ENCODE results near the gene MYL11. TPM values are rescaled to one million over a fixed set of nuclear protein-coding genes. Genes with fewer than 3 reads are reported as not detected.
A peak's percentile ranks its signal among the peaks of the same experiment; 100 is the strongest.

Gene MYL11
- total RNA-seq, 1 donor from 2014 or later = not detected

- H3K27me3 ChIP-seq (ENCODE audit: insufficient read depth, low read length) = no peaks in the 10 kb centered on the region
- Mint-ChIP-seq H3K36me3 (ENCODE audit: low read depth, unreplicated experiment) (peaks cover 13% of the 10 kb centered on the region), H3K27me3 (ENCODE audit: low read depth, unreplicated experiment) (no peaks in the 10 kb centered on the region), H3K9me3 (ENCODE audit: unreplicated experiment) (peaks cover 3% of the 10 kb centered on the region), H3K27ac (ENCODE audit: unreplicated experiment) (no peak overlapping the region), H3K4me1 (ENCODE audit: low read depth, unreplicated experiment) (peaks cover 20% of the 10 kb centered on the region), H3K4me3 (ENCODE audit: unreplicated experiment) (peak overlapping the region; percentile 90)
- H4K20me1 ChIP-seq (ENCODE audit: insufficient read depth, low read length) = no peaks in the 10 kb centered on the region
- H3K9me3 ChIP-seq (ENCODE audit: insufficient read depth, low read depth, low read length) = no peaks in the 10 kb centered on the region
- no peak overlapping the region for H3K4me2 ChIP-seq (ENCODE audit: low read length)
- H3K9ac ChIP-seq (ENCODE audit: low read length) = no peak overlapping the region
- no peak overlapping the region for H2AFZ ChIP-seq (ENCODE audit: low read depth, low read length)
- H3K36me3 ChIP-seq (ENCODE audit: insufficient read depth, low read length) = peaks cover 5% of the 10 kb centered on the region
- FAIRE-seq = no peak
- peaks cover 28% of the 10 kb centered on the region for H3K4me1 ChIP-seq (ENCODE audit: insufficient read depth, low read length)
- peaks cover 42% of the 10 kb centered on the region for H3K79me2 ChIP-seq (ENCODE audit: insufficient read depth, low read length)
- DNase-seq (ENCODE audit: low read depth) = no peak
- no peak overlapping the region for H3K27ac ChIP-seq (ENCODE audit: low read depth, low read length)
- H3K4me3 ChIP-seq (ENCODE audit: insufficient read depth, low read depth, low read length) = no peak overlapping the region
- TF ChIP-seq, protein P1, sequence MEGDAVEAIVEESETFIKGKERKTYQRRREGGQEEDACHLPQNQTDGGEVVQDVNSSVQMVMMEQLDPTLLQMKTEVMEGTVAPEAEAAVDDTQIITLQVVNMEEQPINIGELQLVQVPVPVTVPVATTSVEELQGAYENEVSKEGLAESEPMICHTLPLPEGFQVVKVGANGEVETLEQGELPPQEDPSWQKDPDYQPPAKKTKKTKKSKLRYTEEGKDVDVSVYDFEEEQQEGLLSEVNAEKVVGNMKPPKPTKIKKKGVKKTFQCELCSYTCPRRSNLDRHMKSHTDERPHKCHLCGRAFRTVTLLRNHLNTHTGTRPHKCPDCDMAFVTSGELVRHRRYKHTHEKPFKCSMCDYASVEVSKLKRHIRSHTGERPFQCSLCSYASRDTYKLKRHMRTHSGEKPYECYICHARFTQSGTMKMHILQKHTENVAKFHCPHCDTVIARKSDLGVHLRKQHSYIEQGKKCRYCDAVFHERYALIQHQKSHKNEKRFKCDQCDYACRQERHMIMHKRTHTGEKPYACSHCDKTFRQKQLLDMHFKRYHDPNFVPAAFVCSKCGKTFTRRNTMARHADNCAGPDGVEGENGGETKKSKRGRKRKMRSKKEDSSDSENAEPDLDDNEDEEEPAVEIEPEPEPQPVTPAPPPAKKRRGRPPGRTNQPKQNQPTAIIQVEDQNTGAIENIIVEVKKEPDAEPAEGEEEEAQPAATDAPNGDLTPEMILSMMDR (IDR thresholded peaks at IDR 0.05; ENCODE audit: insufficient read depth, low read depth, low read length) = no peak
- TF ChIP-seq EZH2 (IDR thresholded peaks at IDR 0.05; ENCODE audit: insufficient read depth, low read length) = no peak
These were observed 22.5 kb downstream of the MYL11 start for GRCh38 chr16:30397056-30397455.

- peaks cover 20% of the 10 kb centered on the region for H3K4me1 Mint-ChIP-seq (ENCODE audit: low read depth, unreplicated experiment)
- peaks cover 3% of the 10 kb centered on the region for H3K9me3 Mint-ChIP-seq (ENCODE audit: unreplicated experiment)
- DNase-seq (ENCODE audit: low read depth) (no peak), FAIRE-seq (no peak)
- H3K27me3 ChIP-seq (ENCODE audit: insufficient read depth, low read length) = no peaks in the 10 kb centered on the region
- no peak overlapping the region for H3K4me3 ChIP-seq (ENCODE audit: insufficient read depth, low read depth, low read length)
- no peak overlapping the region for H3K27ac Mint-ChIP-seq (ENCODE audit: unreplicated experiment)
- peaks cover 28% of the 10 kb centered on the region for H3K4me1 ChIP-seq (ENCODE audit: insufficient read depth, low read length)
- H3K4me2 ChIP-seq (ENCODE audit: low read length) = no peak overlapping the region
- H3K79me2 ChIP-seq (ENCODE audit: insufficient read depth, low read length) = peaks cover 42% of the 10 kb centered on the region
- no peaks in the 10 kb centered on the region for H3K27me3 Mint-ChIP-seq (ENCODE audit: low read depth, unreplicated experiment)
- H3K4me3 Mint-ChIP-seq (ENCODE audit: unreplicated experiment) = no peak overlapping the region
- peaks cover 5% of the 10 kb centered on the region for H3K36me3 ChIP-seq (ENCODE audit: insufficient read depth, low read length)
- no peak for TF ChIP-seq EZH2 (IDR thresholded peaks at IDR 0.05; ENCODE audit: insufficient read depth, low read length)
- TF ChIP-seq, protein P1 (IDR thresholded peaks at IDR 0.05; ENCODE audit: insufficient read depth, low read depth, low read length) = no peak
- H3K9ac ChIP-seq (ENCODE audit: low read length) = no peak overlapping the region
- no peaks in the 10 kb centered on the region for H4K20me1 ChIP-seq (ENCODE audit: insufficient read depth, low read length)
- H3K9me3 ChIP-seq (ENCODE audit: insufficient read depth, low read depth, low read length) = no peaks in the 10 kb centered on the region
- no peak overlapping the region for H2AFZ ChIP-seq (ENCODE audit: low read depth, low read length)
- no peak overlapping the region for H3K27ac ChIP-seq (ENCODE audit: low read depth, low read length)
- H3K36me3 Mint-ChIP-seq (ENCODE audit: low read depth, unreplicated experiment) = peaks cover 13% of the 10 kb centered on the region
These were observed 23.4 kb downstream of the MYL11 start for GRCh38 chr16:30397776-30398660.
